NCI-H1105 treated with DMSO at 0.1 percent for 48 hours (cell line): ENCODE data around the gene CD48.

ENCODE experiments used
- DNase-seq: peaks from one replicate; lab custom pipeline; 2025; lab: John Stamatoyannopoulos, UW

Gene CD48, protein sequence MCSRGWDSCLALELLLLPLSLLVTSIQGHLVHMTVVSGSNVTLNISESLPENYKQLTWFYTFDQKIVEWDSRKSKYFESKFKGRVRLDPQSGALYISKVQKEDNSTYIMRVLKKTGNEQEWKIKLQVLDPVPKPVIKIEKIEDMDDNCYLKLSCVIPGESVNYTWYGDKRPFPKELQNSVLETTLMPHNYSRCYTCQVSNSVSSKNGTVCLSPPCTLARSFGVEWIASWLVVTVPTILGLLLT

DNA sequence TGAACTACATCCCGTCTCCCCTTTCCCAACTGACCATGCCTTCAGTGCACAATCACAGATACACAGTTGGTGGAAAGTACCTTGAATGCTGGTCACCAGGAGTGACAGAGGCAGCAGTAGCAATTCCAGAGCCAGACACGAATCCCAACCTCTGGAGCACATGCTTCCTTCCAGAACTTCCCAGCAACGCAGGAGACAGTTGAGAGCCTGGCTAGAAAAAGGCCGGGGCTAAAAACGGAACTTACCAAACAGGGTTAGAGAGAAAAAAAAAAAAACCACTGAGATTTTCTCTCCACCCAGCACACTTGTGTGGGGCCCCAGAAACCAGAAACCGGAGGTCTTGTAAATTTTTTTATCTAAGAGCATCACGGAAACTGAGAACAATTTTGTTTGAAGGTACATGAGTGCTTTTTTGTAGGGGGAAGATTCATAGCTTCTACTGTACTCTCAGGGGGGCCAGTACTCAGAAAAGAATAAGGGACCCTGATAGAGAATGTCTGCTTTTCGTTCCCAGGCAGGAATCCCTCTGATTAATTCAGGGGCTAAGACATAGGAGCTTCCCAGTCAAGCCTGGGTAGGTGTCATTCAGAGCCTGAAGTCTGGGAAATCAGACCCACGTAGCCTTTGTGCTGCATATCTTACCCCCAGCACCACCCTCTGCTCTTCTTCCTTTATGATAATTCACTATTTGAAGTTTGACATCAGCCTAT is at the start of gene CD48:
Gene CD48 (minus strand): TSS at position 221 of the 710 bp plus-strand sequence. CDS start 59 bp downstream, at position 162.
- no peak for DNase-seq

GRCh38 chr1:160761046-160761445 is 49.4 kb upstream of the CD48 start:
- DNase-seq, result no peak

DNA sequence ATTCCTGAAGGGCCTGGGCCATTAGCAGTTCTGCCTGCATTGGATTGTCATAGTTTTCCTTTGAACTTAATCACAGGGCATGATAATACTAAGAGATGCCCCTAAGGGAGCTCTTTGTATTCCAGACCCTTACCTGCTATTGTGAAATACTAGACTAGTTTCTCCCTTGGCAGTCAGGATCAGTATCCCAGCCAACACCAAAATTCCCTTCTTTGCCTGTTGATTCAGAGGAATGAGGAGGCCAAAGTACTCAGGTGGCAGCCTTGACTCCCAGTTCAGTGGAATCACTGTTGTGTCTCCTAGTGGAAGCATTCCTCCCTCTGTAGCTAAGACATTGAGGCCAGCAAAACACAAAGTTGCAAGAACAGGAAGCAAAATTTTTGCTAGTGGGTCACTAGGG is 48.1 kb upstream of the CD48 start:
- no peak for DNase-seq

GRCh38 chr1:160758521-160758920 is 46.9 kb upstream of the CD48 start:
- DNase-seq, result no peak

DNA sequence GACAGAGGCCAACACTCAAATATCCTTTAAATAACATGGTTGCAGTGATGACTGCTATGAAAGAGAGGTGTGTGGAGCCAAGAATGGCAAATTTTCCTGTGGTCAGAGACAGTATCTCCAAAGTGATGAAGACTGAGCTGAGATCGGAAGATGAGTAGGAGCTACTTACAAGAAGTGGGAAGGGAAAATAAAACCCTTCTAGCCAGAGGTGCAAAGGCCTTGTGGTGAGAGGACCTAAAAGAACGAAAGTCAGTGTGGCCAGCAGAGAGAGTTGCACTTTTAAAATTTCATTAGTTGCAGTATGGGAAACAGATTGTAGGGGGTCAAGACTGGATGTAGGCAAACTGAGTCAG is 45.2 kb upstream of the CD48 start:
- no peak for DNase-seq

GRCh38 chr1:160755911-160756848 is 44.6 kb upstream of the CD48 start:
- DNase-seq, result no peak

- DNase-seq, result no peak
These were observed 43.8 kb upstream of the CD48 start for GRCh38 chr1:160755461-160755860.

GRCh38 chr1:160753594-160753993 is 42.0 kb upstream of the CD48 start:
- no peak for DNase-seq

DNA sequence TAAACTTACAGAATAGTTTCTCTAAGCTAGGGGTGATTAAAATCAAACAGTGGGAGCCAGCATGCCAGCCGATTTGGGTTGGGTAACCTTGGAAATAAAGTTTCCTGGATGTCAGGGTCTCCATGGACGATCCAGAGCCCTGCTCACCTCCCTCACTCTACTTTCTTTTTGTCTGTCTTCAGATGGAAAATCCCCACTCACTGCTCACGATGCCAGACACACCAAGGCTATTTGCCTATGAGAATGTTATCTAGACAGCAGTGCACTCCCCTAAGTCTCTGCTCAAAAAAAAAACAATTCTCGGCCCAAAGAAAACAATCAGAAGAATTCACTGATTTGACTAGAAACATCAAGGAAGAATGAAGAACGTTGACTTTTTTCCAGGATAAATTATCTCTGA is 41.3 kb upstream of the CD48 start:
- DNase-seq, result no peak

- DNase-seq, result no peak
These were observed 40.8 kb upstream of the CD48 start for GRCh38 chr1:160752406-160752805.

GRCh38 chr1:160750608-160751007 is 39.0 kb upstream of the CD48 start:
- DNase-seq, result no peak

DNA sequence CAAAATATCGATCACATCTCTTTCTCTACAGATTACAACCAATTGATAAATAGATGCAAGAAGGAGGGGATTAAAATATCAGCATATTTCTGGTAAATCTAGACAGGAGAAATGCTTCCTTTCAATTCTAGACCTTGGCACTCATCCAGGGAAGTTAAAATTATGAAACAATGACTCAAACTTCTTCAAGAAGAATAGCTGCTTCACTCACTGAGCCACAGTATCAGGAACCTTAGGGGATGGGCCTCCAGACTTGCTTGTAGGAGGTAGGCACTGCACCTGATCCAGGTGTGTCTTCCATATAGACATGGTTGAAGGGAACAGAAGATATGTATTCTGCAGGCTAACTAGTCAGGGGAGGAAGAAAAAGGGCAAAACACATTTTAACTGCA is 37.3 kb upstream of the CD48 start:
- no peak for DNase-seq

GRCh38 chr1:160748181-160748877 is 36.7 kb upstream of the CD48 start:
- no peak for DNase-seq

GRCh38 chr1:160747717-160748116 is 36.1 kb upstream of the CD48 start:
- no peak for DNase-seq

DNA sequence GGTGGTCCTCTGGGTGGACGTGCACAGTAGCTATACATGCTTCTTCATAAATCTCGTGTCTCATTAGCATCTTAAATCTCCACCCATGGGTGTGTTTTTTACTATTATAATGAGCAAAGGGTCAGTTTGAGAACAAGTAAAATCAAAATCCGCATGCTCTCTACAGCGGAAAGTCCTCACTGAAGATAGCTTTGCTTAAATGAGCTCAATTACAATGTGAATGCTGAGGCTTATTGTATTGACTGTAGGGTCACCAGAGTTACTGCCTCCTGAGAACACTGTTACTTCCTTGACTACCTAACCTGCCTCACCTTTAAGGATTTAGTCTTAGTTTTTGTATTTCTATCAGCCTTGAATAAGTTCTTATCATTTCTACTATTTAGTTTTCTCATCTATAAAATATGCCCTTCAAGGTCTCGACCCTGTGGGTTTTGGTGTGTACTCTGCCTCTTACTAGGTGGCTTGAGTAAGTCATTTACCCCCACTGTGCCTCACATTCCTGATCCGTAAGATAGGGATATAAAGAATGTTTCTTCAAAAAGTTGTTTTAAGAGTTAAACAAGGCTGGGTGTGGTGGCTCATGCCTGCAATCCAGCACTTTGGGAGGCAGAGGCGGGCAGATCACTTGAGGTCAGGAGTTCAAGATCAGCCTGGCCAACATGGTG is 35.3 kb upstream of the CD48 start:
- no peak for DNase-seq

GRCh38 chr1:160745551-160745950 is 33.9 kb upstream of the CD48 start:
- no peak for DNase-seq

- DNase-seq, result no peak
These were observed 33.4 kb upstream of the CD48 start for GRCh38 chr1:160744852-160745520.

DNA sequence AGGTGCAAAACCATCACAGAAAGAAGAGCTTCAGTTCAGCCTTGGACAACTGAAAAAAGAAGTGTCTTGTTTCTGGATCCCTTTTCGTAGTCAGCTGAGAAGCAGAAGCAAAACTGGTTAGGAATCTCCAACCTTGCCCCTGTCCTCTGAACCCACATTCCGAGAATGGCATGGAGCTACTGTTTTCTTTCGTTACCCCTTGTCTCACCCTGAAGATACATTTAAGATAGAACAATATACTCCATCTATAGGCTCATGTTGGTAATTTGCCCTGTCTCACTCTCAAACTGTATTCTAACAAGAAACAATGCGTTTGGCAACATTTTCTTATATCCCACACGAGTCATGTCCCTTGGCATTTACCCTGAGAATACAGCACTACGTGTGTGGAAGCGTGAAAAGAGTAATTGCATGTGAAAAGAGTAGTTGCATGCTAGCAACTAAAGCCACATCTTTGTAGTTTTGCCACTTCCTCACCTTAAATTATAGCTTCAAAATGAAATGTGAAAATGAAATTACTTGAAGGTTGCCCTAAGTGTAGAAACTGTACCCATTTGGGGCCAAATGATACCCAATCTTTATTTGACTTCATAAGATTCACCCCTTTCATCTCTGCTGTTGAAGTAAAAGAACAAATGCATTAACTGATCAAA is 32.7 kb upstream of the CD48 start:
- DNase-seq, result no peak

GRCh38 chr1:160743266-160743665 is 31.6 kb upstream of the CD48 start:
- no peak for DNase-seq

GRCh38 chr1:160742428-160743127 is 31.0 kb upstream of the CD48 start:
- DNase-seq, result no peak
